ENCODE measurements around the gene CFAP210.
"Not testable (repeated sequence)": the region's sequence is repeated elsewhere in the genome, so short reads cannot be mapped to it uniquely, and the experiment has no call there.

CFAP210 gene

DNA sequence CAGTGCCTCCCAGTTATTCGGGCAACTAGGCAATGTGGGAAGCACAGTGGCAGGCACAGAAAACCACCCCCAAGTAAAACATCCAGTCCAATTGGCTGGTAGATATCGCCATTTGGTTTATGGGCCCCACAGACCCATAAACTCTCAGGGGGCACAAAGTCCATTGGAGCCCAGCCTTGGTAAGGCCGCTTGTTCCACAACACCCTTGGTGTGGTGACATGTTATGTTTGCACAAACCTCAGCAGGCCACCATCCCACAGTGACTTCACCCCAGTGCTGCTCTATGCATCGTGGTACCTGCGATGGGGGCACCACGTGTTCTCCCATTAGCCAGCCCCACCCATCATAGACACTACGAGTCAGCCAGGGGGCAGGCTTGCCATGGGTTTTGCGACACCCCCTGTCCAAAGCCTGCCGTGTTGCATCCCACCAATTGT, 18.6 kb upstream of the CFAP210 start:
- no peak for DNase-seq

DNA sequence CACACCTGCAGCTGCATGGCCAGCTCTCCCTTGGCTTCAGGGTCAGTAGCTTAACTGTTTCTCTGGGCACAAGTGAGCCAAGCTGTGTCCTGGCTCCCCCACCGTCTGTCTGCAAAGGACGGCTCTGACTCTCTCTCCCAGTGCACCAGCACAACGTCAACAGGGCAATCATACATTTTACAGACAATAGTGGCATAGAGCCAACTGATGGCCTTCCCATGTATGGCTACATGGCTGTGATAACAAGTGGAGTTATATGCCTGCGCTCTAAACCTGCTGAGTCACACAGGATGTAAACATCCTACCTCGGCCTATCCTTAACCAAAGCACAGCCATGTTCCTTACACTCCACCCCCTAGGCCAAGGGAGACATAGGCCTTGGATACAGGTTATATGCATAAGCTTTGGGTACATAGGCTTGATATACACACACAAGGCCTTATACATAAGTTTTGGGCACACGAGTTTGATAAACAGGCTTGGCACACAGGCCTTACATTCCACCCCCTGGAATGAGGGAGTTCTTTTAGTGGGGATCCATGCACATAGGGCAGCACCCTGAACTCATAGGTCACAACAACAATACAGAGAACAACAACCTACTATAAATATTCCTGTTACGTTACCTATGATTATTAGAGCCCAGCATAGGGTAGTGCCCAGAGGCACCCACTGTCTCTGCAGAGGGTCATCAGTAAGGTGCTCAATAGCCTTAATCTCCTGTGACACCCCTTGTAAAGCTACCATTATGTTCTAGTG, 17.7 kb upstream of the CFAP210 start:
- peak; percentile 58 for DNase-seq

DNA sequence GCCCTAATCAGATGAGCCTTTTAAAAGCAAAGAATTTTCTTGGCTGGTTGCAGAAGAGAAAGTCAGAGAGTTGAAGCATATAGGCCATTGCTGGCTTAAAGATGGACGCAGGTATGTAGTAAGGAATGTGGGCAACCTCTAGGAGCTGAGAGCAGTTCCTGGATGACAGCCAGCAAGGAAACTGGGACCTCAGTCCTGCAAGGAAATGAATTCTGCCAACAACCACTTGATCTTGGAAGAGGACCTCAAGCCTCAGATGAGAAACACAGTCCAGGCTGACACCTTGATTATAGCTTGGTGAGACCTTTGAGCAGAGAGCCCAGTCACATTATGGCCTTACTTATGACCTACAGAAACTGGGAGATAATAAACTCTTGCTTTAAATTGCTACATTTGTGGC, 15.8 kb upstream of the CFAP210 start:
- no peak for DNase-seq

DNA sequence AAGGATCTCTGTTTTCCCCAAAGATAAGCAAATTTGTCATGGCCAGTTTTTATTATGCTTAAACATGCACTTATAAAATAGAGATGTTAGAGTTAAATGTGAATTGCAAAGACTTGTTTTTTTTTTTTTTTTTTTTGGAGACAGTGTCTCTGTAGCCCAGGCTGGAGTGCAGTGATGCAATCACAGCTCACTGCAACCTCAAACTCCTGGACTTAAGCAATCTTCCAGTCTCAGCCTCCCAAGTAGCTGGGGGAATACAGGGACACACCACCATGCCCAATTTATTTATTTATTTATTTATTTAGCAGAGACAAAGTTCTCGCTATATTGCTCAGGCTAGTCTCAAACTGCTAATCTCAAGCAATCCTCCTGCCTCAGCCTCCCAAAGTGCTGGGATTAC, 15.1 kb upstream of the CFAP210 start:
- no peak for DNase-seq

DNA sequence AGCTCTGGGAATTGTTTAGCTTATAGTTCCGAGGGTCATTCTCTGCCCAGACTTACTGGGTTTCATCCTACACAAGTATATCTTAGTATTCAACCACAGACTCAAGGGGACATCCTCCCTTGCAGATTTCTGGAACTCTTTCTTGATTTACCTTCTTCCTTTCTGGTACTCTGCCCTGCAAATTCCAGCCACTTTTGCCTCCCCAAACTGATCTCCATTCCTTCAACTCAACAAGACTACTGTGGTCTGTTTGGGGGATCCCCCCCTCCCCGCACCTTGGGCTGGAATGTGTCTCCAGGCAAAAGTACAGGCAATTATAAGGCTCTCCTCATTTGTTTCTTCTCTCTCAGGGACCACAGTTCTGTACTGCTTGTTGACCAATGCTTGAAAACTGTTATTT, 13.4 kb upstream of the CFAP210 start:
- DNase-seq = no peak

DNA sequence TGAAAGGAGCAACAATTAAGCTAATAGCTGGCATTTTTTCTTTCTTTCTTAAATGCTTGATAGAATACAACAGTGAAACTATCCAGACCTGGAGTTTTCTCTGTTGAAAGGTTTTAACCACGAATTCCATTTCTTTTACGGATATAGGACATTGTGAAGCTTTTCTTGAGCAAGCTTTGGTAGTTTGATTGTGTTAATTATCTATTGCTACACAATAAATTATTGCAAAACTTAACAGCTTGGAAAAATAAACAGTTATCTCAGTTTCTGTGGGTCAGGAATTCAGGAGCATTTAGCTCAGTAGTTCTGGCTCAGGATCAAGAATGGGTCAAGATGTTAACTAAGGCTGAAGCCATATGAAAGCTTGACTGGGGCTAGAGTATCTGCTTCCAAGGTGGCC, 11.7 kb upstream of the CFAP210 start:
- no peak for DNase-seq

DNA sequence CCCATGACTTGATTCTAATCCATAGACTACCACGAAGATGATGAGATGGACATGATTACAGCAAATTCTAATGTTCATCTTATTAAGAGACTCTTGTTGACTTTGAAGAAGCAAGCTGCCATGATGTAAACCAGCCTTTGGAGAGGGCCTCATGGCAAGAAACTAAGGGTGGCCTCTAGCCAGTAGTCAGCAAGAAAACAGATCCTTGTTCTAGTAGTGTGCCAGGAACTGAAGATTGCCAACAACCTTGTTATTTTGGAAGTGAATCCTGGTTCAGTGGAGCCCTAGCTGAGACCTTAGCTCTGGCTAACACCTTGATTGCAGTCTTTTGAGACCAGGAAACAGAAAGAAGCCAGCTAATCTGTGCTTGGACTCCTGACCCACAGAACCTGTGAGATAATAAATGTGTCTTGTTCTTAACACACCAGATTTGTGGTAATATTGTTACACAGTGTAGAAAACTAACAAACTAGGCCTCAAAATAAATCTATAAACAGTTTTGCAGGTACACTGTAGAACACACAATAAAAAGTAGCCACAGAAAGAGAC, 10.0 kb upstream of the CFAP210 start:
- DNase-seq = no peak

DNA sequence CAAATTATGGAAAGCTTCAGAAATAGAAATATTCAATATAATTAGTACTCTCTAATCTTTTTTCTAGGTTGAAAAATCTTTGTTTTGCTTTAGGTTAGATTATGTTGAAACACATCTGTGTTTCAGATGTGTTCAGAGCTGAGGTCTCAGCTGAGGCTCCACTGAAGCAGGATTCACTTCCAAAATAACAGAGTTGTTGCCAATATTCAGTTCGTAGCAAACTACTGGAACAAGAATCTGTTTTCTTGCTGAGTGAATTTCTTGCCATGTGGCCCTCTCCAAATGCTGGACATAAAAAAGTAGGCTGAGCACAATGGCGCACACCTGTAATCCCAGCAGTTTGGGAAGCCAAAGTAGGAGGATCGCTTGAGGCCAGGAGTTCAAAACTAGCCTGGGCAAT, 8.8 kb upstream of the CFAP210 start:
- no peak for DNase-seq

DNA sequence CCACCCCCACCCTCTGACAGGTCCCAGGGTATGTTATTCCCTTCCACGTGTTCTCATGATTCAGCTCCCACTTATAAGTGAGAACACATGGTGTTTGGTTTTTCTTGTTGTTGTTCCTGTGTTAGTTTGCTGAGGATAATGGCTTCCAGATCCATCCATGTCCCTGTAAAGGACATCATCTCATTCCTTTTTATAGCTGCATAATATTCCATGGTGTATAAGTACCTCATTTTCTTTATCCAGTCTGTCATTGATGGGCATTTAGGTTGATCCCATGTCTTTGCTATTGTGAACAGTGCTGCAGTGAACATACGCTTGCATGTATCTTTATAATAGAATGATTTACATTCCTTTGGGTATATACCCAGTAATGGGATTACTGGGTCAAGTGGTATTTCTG, 5.0 kb upstream of the CFAP210 start:
- DNase-seq = not testable (repeated sequence)

DNA sequence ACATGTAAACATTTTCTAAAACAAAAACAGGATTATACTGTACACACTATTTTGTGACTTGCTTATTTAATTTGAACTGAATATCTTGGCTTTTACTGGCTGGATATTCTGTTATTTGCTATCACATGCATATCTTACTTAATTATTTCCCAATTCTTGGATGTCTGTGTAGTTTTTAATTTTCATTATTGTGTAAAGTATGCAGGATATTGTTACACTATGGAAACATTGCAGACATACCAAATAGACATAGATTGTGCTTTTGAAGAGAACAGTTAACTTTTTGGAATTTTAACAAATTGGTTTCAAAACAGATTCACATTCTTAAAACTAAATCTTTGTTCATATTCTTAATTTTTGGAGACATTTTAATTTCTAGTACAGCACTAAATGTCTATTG, 2.2 kb upstream of the CFAP210 start:
- DNase-seq = no peak

DNA sequence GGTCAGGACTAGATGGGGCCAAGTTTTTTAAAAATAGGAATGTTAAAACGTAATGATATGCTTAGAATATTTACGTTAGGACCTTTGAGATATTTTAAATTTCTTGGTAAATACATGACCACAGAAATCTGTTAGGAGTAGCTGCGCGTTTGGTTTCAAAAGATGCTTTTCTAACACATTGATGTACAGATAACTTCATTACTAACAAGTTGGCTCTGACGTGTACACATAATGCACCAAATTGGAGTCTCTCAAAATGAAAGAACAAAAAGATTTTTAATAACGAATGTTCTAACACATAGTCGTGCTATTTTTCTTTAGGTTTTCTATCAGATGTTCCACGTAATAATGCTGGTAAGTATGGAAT, 672 bp upstream of the CFAP210 start:
- DNase-seq = no peak

DNA sequence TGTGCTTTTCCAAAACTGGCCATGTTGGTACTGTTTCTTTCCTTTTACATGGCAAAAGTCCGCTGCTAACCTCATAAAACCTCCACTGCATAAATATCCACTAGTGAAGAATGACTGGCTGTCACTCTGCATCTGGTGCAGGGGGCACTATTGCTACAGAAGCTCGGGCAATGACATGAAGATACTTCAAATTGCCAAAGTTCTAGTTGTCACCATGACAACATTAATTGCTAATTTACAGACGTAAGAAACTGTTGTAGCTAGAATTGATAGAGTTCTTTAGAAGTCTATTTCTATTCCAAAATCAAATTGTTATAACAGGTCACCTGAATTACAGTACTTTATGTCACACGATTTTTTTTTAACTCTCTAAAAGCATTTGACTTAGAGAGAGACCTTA, 845 bp downstream of the CFAP210 start:
- peak; percentile 65 for DNase-seq

DNA sequence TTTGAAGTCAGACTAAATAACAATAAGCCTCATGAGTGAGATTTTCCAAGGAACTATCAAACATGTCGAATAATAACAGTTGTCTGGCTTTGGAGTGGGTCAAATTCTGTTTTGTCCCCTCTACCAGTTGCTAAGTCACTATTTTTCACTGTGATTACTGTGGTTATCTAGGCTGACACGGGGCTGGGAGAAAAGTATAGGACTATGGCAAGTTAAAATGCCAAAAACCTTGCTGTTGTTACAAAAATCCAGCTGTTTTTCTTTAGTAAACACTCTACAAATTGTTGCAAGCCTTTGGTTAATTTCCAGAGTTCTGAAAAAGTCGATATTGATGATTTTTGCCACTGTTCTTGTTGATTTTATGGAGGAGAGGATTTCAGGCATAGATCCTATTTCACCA, 1.5 kb downstream of the CFAP210 start:
- DNase-seq = no peak

DNA sequence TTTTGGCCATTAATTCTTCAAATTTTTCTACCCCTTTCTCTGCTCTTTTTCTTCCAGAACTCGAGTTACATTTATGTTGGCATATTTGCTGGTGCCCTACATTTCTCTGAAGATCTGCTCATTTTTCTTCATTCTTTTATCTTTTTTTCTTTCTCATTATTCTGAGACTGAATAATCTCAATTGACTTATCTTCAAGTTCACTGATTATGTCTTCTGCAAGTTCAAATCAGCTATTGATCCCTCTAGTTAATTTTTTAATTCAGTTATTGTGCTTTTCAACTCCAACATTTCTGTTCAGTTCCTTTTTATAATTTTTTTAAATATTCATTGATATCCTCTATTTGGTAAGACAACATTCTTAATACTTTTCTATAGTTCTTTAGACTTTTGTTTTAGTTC, 3.2 kb downstream of the CFAP210 start:
- DNase-seq = no peak

DNA sequence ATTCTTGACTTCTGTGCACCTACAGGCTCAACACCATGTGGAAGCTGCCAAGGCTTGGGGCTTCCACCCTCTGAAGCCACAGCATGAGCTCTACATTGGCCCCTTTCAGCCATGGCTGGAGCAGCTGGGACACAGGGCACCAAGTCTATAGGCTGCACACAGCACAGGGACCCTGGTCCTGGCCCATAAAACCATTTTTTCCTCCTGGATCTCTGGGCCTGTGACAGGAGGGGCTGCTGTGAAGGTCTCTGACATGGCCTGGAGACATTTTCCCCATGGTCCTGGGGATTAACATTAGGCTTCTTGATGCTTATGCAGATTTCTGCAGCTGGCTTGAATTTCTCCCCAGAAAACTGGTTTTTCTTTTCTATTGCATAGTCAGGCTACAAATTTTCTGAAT, 6.3 kb downstream of the CFAP210 start:
- DNase-seq = not testable (repeated sequence)

DNA sequence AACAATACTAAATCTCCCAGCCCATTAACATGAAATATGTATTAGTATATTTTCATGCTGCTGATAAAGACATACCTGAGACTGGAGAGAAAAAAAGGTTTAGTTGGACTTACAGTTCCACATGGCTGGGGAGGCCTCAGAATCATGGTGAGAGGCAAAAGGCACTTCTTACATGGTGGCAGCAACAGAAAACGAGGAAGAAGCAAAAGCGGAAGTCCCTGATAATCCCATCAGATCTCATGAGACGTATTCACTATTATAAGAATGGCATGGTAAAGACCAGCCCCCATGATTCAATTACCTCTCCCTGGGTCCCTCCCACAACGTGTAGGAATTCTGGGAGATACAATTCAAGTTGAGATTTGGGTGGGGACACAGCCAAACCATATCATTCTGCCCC, 7.4 kb downstream of the CFAP210 start:
- DNase-seq = not testable (repeated sequence)

DNA sequence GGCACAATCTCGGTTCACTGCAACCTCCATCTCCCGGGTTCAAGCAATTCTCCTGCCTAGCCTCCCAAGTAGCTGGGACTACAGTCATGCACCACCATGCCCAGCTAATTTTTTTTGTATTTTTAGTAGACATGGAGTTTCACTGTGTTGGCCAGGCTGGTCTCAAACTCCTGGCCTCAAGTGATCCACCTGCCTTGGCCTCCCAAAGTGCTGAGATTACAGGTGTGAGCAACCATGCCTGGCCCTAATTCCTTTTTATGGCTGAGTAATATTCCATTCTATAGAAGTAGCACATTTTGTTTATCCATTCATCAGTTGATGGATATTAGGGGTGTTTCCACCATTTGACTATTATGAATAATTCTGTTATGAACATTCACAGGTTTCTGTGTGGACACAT, 9.5 kb downstream of the CFAP210 start:
- DNase-seq = not testable (repeated sequence)

DNA sequence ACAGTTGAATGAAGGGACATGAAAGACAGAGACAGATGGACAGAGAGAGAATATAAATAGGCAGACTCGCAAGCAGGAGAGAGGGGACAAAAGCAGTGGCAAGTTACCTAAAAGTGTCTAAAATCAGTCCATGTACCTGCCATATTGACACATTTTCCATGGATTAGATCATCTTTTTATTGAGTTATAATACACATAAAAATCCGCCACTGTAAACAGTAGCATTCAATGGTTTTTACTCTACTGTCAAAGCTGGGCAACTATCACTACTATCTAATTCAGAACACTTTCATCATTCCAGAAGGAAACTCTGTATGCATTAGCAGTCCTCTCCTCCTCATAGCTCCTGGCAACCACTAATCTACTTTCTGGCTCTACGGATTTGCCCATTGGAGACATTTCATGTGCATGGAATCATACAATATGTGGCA, 10.1 kb downstream of the CFAP210 start:
- no peak for DNase-seq

DNA sequence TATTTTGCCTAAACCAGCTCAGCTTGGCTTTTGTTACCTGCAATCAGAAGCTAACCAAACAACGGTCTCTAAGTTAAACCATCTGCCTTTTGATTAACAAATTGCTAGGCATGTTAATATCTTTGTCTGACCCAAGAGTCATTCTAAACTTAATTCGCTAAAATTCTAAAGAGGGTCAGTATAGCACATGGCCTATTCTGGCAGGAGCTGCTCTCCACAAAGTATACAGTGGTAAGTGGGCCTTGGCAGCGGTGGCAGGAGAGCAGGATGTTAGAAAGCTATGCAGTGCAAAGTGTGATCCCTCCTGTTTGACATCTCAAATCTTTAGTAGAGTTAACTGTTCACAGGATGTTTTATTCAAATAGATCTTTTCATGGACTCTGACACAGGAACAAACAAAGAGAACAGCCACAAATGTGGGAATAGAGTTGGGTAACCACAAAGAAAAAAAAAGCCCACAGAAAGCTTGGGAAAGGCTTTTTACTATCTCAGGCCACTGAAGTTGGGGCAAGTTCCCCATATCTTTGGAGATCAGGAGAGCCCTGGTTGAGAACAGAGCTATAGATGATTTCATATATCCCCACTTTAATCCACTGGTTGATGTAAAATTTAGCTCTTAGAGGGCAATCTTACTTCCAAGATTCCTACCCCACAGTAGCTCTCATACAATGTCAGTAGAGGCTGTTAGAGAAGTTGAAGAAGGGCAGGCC, 10.6 kb downstream of the CFAP210 start:
- DNase-seq = no peak

DNA sequence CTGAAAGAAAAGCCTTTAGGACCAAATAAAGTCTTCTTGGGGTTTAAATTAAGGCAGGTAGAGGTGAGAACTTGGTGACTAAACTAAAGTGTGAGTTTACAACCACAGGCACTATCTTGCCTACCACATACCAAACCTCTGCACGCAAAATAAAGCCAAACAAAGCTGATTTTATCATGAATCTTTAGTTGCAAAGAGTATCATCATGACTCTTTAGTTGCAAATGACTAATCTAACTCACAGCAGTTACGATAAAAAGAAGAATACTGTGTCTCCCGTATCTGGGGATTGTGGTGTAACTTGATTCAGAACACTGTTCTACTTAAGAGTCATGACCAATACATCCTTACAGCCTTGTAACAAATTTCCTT, 11.2 kb downstream of the CFAP210 start:
- DNase-seq = no peak

DNA sequence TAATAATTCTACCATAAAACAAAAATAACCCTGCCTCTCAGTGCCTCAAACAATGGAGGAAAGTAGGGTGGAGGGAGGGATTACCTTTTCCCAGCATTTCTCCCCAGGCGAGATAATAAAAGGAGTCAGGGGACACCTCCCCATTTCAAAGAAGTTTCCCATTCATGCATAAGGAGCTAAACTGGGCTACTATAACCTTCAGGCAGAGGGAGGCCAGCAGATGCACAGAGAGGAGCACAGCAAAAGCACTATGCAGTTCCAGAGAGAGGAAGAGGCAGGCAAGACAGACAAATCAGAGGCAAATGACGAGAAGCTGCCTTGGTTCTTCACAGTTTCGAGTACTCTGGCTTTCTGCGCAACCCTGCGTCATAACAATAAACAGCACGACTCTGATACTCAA, 17.4 kb downstream of the CFAP210 start:
- DNase-seq = no peak

DNA sequence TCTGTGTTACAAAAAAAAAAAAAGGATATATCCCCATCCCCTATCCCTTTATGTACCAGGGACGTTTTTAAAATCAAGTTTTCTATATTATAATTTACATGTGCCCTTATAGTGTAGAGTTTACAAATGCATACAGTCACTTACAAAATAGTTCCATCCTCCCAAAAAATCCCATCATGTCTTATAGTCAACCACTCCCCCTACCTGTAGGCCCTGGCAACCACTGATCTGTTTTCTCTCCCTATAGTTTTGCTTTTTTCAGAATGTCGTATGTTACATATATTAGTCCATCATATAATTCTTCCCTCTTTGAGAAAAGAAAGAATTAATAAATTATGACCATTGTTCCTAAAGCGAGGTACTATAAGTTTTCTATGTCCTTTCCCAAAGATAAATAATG, 17.8 kb downstream of the CFAP210 start:
- peak; percentile 58 for DNase-seq

DNA sequence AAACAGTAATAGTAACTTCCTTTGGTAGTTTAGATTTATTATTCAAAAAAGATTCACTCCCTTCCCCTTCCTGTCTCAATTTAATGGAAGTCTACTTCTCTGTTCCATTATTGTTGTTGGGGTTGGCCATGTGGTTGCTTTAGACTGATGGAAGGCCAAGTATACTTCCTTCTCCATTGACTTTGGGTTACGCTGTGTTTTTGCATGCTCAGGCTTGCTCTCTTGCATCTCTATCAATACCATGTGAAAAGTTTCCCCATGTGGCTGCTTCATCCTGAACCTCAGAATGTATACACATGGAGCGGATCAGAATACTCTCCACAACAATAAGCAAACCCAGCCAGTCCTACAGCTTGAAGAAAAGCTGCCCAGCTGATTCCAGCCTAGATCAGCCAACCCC, 20.3 kb downstream of the CFAP210 start:
- no peak for DNase-seq

DNA sequence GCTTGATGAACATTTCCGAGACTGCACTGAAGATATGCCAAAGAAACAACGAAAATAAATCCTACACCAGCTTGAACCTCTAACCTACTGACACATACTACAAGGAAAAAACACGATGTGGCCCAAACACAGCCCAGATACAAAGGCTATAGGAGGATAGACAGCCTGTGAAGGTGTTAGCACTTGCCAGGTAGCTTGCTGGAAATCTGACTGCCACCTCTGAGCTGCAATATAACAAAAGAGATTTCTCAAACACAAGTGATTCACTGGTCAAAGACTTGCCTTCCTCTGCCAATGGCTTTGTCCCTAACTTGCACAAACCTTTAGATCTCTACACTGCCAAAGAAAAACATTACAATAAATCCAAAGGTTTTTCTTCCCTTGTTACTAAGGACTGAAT, 21.1 kb downstream of the CFAP210 start:
- no peak for DNase-seq

DNA sequence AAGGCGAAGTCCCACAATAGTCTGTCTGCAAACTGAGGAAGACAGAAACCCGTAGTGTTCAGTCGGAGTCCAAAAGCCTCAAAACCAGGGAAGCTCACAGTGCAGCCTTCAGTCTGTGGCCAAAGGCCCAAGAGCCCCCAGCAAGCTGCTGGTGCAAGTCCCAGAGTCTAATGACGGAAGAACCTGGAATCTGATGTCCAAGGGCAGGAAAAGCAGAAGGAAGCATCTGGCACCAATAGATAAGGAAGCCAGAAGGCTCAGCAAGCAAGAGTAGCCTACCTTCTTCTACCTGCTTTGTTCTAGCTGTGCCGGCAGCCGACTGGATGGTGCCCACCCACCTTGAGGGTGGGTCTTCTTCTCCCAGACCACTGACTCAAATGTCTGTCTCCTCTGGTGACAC, 21.8 kb downstream of the CFAP210 start:
- peak; percentile 63 for DNase-seq
